GM19193 (cell line): ENCODE measurements around the gene NUBP2.

Source experiments
- POLR2A ChIP-seq: IDR thresholded peaks from 4 replicates; pipeline ENCODE4 v1.6.1; 2011; ENCODE audit not compliant: insufficient read depth, insufficient read length; ENCODE audit errors: extremely low read depth

The NUBP2 gene

GRCh38 chr16:1749152-1750117, 33.3 kb upstream of the NUBP2 start:
- no peak for TF ChIP-seq POLR2A

GRCh38 chr16:1751946-1752345, 30.8 kb upstream of the NUBP2 start:
- no peak for TF ChIP-seq POLR2A

- TF ChIP-seq POLR2A = no peak
These were observed 29.9 kb upstream of the NUBP2 start for GRCh38 chr16:1752853-1753252.

GRCh38 chr16:1754204-1754603, 28.6 kb upstream of the NUBP2 start:
- no peak for TF ChIP-seq POLR2A

- no peak for TF ChIP-seq POLR2A
These were observed 24.9 kb upstream of the NUBP2 start for GRCh38 chr16:1757714-1758461.

GRCh38 chr16:1758923-1759322, 23.8 kb upstream of the NUBP2 start:
- TF ChIP-seq POLR2A = no peak

GRCh38 chr16:1759511-1759910, 23.2 kb upstream of the NUBP2 start:
- no peak for TF ChIP-seq POLR2A

- no peak for TF ChIP-seq POLR2A
These were observed 21.8 kb upstream of the NUBP2 start for GRCh38 chr16:1760911-1761310.

GRCh38 chr16:1761751-1762150, 21.0 kb upstream of the NUBP2 start:
- TF ChIP-seq POLR2A = peak; percentile 4

- TF ChIP-seq POLR2A = peak; percentile 5
These were observed 20.4 kb upstream of the NUBP2 start for GRCh38 chr16:1762196-1762878.

GRCh38 chr16:1762879-1763520, 19.8 kb upstream of the NUBP2 start:
- no peak for TF ChIP-seq POLR2A

GRCh38 chr16:1763521-1764511, 18.9 kb upstream of the NUBP2 start:
- no peak for TF ChIP-seq POLR2A

- no peak for TF ChIP-seq POLR2A
These were observed 17.8 kb upstream of the NUBP2 start for GRCh38 chr16:1764971-1765370.

GRCh38 chr16:1765826-1766225, 16.9 kb upstream of the NUBP2 start:
- no peak for TF ChIP-seq POLR2A

- TF ChIP-seq POLR2A = no peak
These were observed 16.5 kb upstream of the NUBP2 start for GRCh38 chr16:1766231-1766630.
